Memory B cell (primary cell): ENCODE data around the gene SYDE2.
A peak's percentile ranks its signal among the peaks of the same experiment; 100 is the strongest.
"Not testable (repeated sequence)": the region's sequence is repeated elsewhere in the genome, so short reads cannot be mapped to it uniquely, and the experiment has no call there.

Experiments used
- ATAC-seq: fragments of 150-1000 bp; cut with Tn5 transposase; 2 replicates; pipeline ENCODE4 v1.10.0; 2021; ENCODE audit warnings: low read depth, mild to moderate bottlenecking, moderate library complexity
- DNase-seq, 2 donors: peaks; one replicate each; pipeline ENCODE4 v3.0.0; 2022; ENCODE audit warnings: low spot score in 2 of 2
- H3K27ac Mint-ChIP-seq: one replicate; pipeline ENCODE4 v1.8.0; 2022; ENCODE audit warnings: mild to moderate bottlenecking, moderate library complexity, mixed read lengths
- H3K27me3 Mint-ChIP-seq: one replicate; pipeline ENCODE4 v1.8.0; 2022; ENCODE audit warnings: mixed read lengths
- H3K36me3 Mint-ChIP-seq: one replicate; pipeline ENCODE4 v1.8.0; 2022; ENCODE audit warnings: mild to moderate bottlenecking, mixed read lengths
- H3K4me1 Mint-ChIP-seq: one replicate; pipeline ENCODE4 v1.8.0; 2022; ENCODE audit warnings: mixed read lengths
- H3K4me3 Mint-ChIP-seq: one replicate; pipeline ENCODE4 v1.8.0; 2022; ENCODE audit warnings: mild to moderate bottlenecking, moderate library complexity, mixed read lengths
- H3K9me3 Mint-ChIP-seq: one replicate; pipeline ENCODE4 v1.8.0; 2022; ENCODE audit warnings: mixed read lengths

SYDE2 gene

GRCh38 chr1:85200463-85201339 lies at the start of gene SYDE2:
TSS of gene SYDE2 (minus strand) at chr1:85201016. CDS start at chr1:85200996, 20 bp downstream.
- H3K36me3 Mint-ChIP-seq: no peaks in the 10 kb centered on the region
- no peaks in the 10 kb centered on the region for H3K9me3 Mint-ChIP-seq
- ATAC-seq (peak; percentile 80), DNase-seq (peak in 1 of 2 donors; percentile 75)
- peaks cover 4% of the 10 kb centered on the region for H3K4me1 Mint-ChIP-seq
- H3K27me3 Mint-ChIP-seq: peaks cover 2% of the 10 kb centered on the region
- peak within 1 kb of the TSS; percentile 96 for H3K4me3 Mint-ChIP-seq
- peak within 1 kb of the TSS; percentile 87 for H3K27ac Mint-ChIP-seq

GRCh38 chr1:85249042-85249441 lies 48.2 kb upstream of the SYDE2 start:
- not testable (repeated sequence) for ATAC-seq, DNase-seq, H3K9me3 Mint-ChIP-seq, H3K4me1 Mint-ChIP-seq, H3K27ac Mint-ChIP-seq, H3K4me3 Mint-ChIP-seq, H3K27me3 Mint-ChIP-seq
- peaks cover 20% of the 10 kb centered on the region for H3K36me3 Mint-ChIP-seq

GRCh38 chr1:85245891-85246290 lies 45.1 kb upstream of the SYDE2 start:
- Mint-ChIP-seq H3K4me3 (no peak overlapping the region), H3K4me1 (no peaks in the 10 kb centered on the region), H3K27ac (no peak overlapping the region), H3K9me3 (peaks cover 2% of the 10 kb centered on the region), H3K36me3 (peaks cover 13% of the 10 kb centered on the region), H3K27me3 (no peaks in the 10 kb centered on the region)
- DNase-seq (no peak), ATAC-seq (no peak)

- H3K36me3 Mint-ChIP-seq: peaks cover 11% of the 10 kb centered on the region
- no peak overlapping the region for H3K27ac Mint-ChIP-seq
- no peaks in the 10 kb centered on the region for H3K4me1 Mint-ChIP-seq
- H3K27me3 Mint-ChIP-seq: no peaks in the 10 kb centered on the region
- peaks cover 2% of the 10 kb centered on the region for H3K9me3 Mint-ChIP-seq
- DNase-seq (no peak), ATAC-seq (no peak)
- H3K4me3 Mint-ChIP-seq: no peak overlapping the region
Observed at GRCh38 chr1:85245456-85245855, 44.6 kb upstream of the SYDE2 start.

- Mint-ChIP-seq H3K4me3 (no peak overlapping the region), H3K27me3 (no peaks in the 10 kb centered on the region), H3K9me3 (peaks cover 2% of the 10 kb centered on the region), H3K27ac (no peak overlapping the region), H3K36me3 (peaks cover 2% of the 10 kb centered on the region), H3K4me1 (no peaks in the 10 kb centered on the region)
- ATAC-seq (no peak), DNase-seq (no peak)
Observed at GRCh38 chr1:85244271-85245061, 43.6 kb upstream of the SYDE2 start.

- Mint-ChIP-seq H3K36me3 (no peaks in the 10 kb centered on the region), H3K4me1 (no peaks in the 10 kb centered on the region), H3K9me3 (no peaks in the 10 kb centered on the region), H3K27ac (no peak overlapping the region), H3K4me3 (no peak overlapping the region), H3K27me3 (no peaks in the 10 kb centered on the region)
- ATAC-seq: no peak
- no peak for DNase-seq
Observed at GRCh38 chr1:85243372-85243771, 42.6 kb upstream of the SYDE2 start.

- peaks cover 4% of the 10 kb centered on the region for H3K27me3 Mint-ChIP-seq
- no peak for ATAC-seq
- H3K36me3 Mint-ChIP-seq: no peaks in the 10 kb centered on the region
- H3K9me3 Mint-ChIP-seq: no peaks in the 10 kb centered on the region
- no peak for DNase-seq
- no peak overlapping the region for H3K27ac Mint-ChIP-seq
- H3K4me3 Mint-ChIP-seq: no peak overlapping the region
- H3K4me1 Mint-ChIP-seq: no peaks in the 10 kb centered on the region
Observed at GRCh38 chr1:85240643-85241042, 39.8 kb upstream of the SYDE2 start.

GRCh38 chr1:85240174-85240601 lies 39.4 kb upstream of the SYDE2 start:
- no peaks in the 10 kb centered on the region for H3K9me3 Mint-ChIP-seq
- no peak overlapping the region for H3K27ac Mint-ChIP-seq
- no peaks in the 10 kb centered on the region for H3K4me1 Mint-ChIP-seq
- peaks cover 4% of the 10 kb centered on the region for H3K27me3 Mint-ChIP-seq
- peak; percentile 34 for ATAC-seq
- no peaks in the 10 kb centered on the region for H3K36me3 Mint-ChIP-seq
- no peak for DNase-seq
- no peak overlapping the region for H3K4me3 Mint-ChIP-seq

GRCh38 chr1:85237613-85238012 lies 36.8 kb upstream of the SYDE2 start:
- H3K36me3 Mint-ChIP-seq: no peaks in the 10 kb centered on the region
- no peak overlapping the region for H3K27ac Mint-ChIP-seq
- H3K27me3 Mint-ChIP-seq: peaks cover 4% of the 10 kb centered on the region
- H3K9me3 Mint-ChIP-seq: no peaks in the 10 kb centered on the region
- no peaks in the 10 kb centered on the region for H3K4me1 Mint-ChIP-seq
- ATAC-seq (no peak), DNase-seq (no peak)
- no peak overlapping the region for H3K4me3 Mint-ChIP-seq

- H3K9me3 Mint-ChIP-seq: no peaks in the 10 kb centered on the region
Observed at GRCh38 chr1:85230305-85230977, 29.6 kb upstream of the SYDE2 start.

GRCh38 chr1:85229574-85230097 lies 28.8 kb upstream of the SYDE2 start:
- peaks cover 3% of the 10 kb centered on the region for H3K27me3 Mint-ChIP-seq
- ATAC-seq (no peak), DNase-seq (no peak)
- H3K9me3 Mint-ChIP-seq: no peaks in the 10 kb centered on the region
- no peak overlapping the region for H3K27ac Mint-ChIP-seq
- H3K4me1 Mint-ChIP-seq: no peaks in the 10 kb centered on the region
- no peak overlapping the region for H3K4me3 Mint-ChIP-seq
- H3K36me3 Mint-ChIP-seq: no peaks in the 10 kb centered on the region

More at GRCh38 chr1:85230305-85230977, 29.6 kb upstream of the SYDE2 start:
- Mint-ChIP-seq H3K4me3 (no peak overlapping the region), H3K27me3 (peaks cover 3% of the 10 kb centered on the region), H3K4me1 (no peaks in the 10 kb centered on the region), H3K27ac (no peak overlapping the region), H3K36me3 (no peaks in the 10 kb centered on the region)
- ATAC-seq (peak; percentile 49), DNase-seq (no peak)

- ATAC-seq (no peak), DNase-seq (no peak)
- Mint-ChIP-seq H3K36me3 (no peaks in the 10 kb centered on the region), H3K27me3 (peaks cover 3% of the 10 kb centered on the region), H3K27ac (no peak overlapping the region), H3K4me1 (no peaks in the 10 kb centered on the region), H3K9me3 (no peaks in the 10 kb centered on the region), H3K4me3 (no peak overlapping the region)
Observed at GRCh38 chr1:85228972-85229371, 28.2 kb upstream of the SYDE2 start.

GRCh38 chr1:85225624-85226380 lies 25.0 kb upstream of the SYDE2 start:
- H3K36me3 Mint-ChIP-seq: no peaks in the 10 kb centered on the region
- no peaks in the 10 kb centered on the region for H3K4me1 Mint-ChIP-seq
- ATAC-seq (no peak), DNase-seq (no peak)
- no peaks in the 10 kb centered on the region for H3K9me3 Mint-ChIP-seq
- H3K27me3 Mint-ChIP-seq: peaks cover 3% of the 10 kb centered on the region
- H3K27ac Mint-ChIP-seq: no peak overlapping the region
- no peak overlapping the region for H3K4me3 Mint-ChIP-seq
